D721Med (cell line): ENCODE results near the gene UMAD1.
"Not testable (repeated sequence)": the region's sequence is repeated elsewhere in the genome, so short reads cannot be mapped to it uniquely, and the experiment has no call there.

ENCODE experiments used
- DNase-seq: peaks from one replicate; pipeline ENCODE4 v3.0.0; 2011; ENCODE audit warnings: low spot score; ENCODE audit not compliant: insufficient read length
- FAIRE-seq: peaks from 2 replicates; lab custom pipeline; 2011; peaks lifted over from hg19 to GRCh38; lab: Jason Lieb, UNC
- TF ChIP-seq, protein P1 (sequence below): IDR thresholded peaks from 2 replicates; pipeline ENCODE4 v1.5.1; 2012; ENCODE audit warnings: mild to moderate bottlenecking, control low read depth; ENCODE audit not compliant: insufficient read depth; ENCODE audit errors: missing control alignments

The UMAD1 gene

DNA sequence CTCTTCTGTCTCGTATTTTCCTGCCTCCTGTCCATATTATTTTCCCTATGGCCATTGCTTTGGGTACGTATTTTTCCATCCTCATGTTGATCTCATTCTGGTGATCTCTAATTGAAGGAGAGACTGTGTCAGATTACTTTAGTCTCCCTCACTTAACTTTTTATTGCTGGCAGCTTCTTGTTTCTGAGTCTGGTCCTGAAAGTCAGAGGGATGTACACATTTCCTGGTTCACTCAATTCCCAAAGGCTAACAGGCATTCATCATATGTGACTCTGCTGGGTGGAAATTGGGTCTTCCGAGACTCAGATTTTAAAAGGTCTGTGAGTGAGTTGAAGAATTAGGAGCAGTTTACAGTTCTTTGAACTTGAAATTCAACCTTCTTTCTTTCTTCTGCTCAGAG, 10.9 kb downstream of the UMAD1 start:
- FAIRE-seq (no peak), DNase-seq (no peak)
- TF ChIP-seq, protein P1, sequence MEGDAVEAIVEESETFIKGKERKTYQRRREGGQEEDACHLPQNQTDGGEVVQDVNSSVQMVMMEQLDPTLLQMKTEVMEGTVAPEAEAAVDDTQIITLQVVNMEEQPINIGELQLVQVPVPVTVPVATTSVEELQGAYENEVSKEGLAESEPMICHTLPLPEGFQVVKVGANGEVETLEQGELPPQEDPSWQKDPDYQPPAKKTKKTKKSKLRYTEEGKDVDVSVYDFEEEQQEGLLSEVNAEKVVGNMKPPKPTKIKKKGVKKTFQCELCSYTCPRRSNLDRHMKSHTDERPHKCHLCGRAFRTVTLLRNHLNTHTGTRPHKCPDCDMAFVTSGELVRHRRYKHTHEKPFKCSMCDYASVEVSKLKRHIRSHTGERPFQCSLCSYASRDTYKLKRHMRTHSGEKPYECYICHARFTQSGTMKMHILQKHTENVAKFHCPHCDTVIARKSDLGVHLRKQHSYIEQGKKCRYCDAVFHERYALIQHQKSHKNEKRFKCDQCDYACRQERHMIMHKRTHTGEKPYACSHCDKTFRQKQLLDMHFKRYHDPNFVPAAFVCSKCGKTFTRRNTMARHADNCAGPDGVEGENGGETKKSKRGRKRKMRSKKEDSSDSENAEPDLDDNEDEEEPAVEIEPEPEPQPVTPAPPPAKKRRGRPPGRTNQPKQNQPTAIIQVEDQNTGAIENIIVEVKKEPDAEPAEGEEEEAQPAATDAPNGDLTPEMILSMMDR: no peak

DNA sequence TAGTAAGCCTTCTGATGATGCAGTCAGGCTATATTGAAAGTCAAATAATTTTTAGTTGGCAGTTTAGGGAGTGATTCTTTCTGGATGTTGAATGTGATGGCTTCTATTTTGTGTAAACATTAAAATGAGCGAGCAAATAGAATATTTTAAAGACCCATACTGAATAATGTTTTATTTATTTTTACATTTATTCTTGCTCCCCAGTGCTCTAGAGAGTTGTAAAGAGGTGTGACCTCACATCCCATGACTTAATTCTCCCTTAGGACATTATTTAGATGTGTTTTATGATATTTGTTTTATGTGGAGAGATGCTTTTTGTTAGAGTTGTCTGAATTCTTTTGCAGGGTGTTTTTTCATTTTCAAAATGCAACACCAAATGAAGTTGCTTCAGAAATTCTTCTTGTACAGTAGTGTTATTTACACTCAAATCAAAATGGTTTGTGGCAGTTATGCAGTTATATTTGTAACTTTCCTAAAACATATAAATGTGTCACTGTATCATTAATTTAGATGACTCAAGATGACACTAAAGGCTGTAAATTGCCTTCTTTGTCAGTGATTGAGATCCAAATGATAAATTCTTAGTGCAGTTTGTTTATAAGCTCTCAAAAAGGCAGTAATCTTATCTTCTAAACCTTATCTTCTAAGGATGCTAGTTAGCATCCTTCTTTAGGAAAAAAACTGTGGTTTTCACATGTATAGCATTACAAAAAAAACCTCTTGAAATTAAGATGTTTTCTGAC, 12.4 kb downstream of the UMAD1 start:
- TF ChIP-seq, protein P1: no peak
- DNase-seq (no peak), FAIRE-seq (no peak)

DNA sequence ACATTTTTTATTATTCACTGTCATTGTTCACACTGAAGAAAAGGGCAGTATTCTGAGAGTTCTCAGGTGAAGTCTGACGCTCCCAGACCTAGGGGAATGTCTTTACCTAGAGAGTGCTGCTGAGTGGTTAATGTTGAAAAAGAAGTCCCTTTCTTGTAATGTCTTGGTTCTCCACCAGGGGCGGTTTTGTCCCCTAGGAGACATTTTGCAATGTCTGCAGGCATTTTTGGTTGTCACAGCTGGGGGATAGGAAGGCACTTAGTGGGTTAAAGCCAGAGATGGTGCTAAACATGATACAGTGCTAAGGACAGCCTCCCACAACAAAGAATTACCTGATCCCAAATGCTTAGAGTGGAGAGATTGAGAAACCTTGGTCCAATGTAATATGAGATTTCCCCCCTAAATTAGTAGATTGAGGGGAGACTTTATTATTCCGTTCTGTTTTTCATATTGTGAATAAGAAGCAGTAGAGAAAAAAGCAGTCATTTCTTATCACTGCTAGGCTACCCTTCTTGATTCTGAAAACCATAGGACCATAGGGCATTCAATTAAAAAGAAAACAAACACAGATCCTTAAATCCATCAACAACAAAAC, 13.1 kb downstream of the UMAD1 start:
- FAIRE-seq (no peak), DNase-seq (no peak)
- TF ChIP-seq, protein P1: peak; percentile 25

- FAIRE-seq: no peak
- DNase-seq: no peak
- TF ChIP-seq, protein P1: no peak
Measured at GRCh38 chr7:7654964-7655715, 14.6 kb downstream of the UMAD1 start.

GRCh38 chr7:7656459-7656858, 15.9 kb downstream of the UMAD1 start:
- FAIRE-seq, DNase-seq: not testable (repeated sequence)

- TF ChIP-seq, protein P1: peak; percentile 48
- DNase-seq (no peak), FAIRE-seq (peak; percentile 55)
Measured at GRCh38 chr7:7662527-7662926, 22.0 kb downstream of the UMAD1 start.

DNA sequence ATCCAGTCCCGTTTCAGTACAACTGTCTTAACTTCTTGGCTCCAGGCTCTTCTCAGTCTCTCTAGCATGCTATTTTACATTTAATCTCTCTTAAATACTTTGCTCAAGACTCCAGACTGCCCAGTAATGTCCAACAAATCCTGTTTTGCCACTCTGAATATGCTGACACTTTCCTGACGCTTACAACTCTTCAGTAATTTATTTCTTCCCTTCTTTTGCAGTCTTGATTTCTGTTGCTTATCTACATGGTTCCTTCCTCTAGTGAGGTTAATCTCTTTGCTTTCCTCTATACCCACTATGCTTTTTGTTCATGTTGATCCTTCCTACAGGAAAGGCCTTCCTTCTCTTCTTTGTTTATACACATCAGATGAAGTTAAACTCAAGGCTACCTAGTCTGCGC, 23.7 kb downstream of the UMAD1 start:
- no peak for DNase-seq

More for the DNA sequence above, 23.7 kb downstream of the UMAD1 start:
- peak; percentile 88 for FAIRE-seq
- TF ChIP-seq, protein P1: no peak
